Lower lobe of right lung (tissue), 2 donors: ENCODE results near the gene PIGH. TPM values are rescaled to one million over a fixed set of nuclear protein-coding genes. Genes with fewer than 3 reads are reported as not detected.

Experiments used
- ATAC-seq, 2 donors: fragments of 200-7000 bp; cut with Tn5 transposase; one replicate each; pipeline ENCODE4 v1.9.1; 2020 to 2022; ENCODE audit warnings: mild to moderate bottlenecking in 2 of 2, moderate library complexity in 2 of 2
- DNase-seq: peaks from one replicate; pipeline ENCODE4 v3.0.0-alpha.2; 2020
- H3K27ac ChIP-seq: fragments of 200-600 bp; one replicate; pipeline ENCODE4 v1.8.0; 2022
- H3K27me3 ChIP-seq: fragments of 200-600 bp; one replicate; pipeline ENCODE4 v1.8.0; 2022; ENCODE audit warnings: low read depth
- H3K36me3 ChIP-seq: fragments of 200-600 bp; one replicate; pipeline ENCODE4 v1.8.0; 2022; ENCODE audit warnings: mild to moderate bottlenecking
- H3K4me1 ChIP-seq: fragments of 200-600 bp; one replicate; pipeline ENCODE4 v1.8.0; 2022
- H3K4me3 ChIP-seq: fragments of 200-600 bp; one replicate; pipeline ENCODE4 v1.8.0; 2022; ENCODE audit warnings: mild to moderate bottlenecking
- H3K9me3 ChIP-seq: fragments of 200-600 bp; one replicate; pipeline ENCODE4 v1.8.0; 2022
- CTCF ChIP-seq: fragments of 200-600 bp; IDR thresholded peaks from one replicate; pipeline ENCODE4 v1.8.0; 2022; ENCODE audit warnings: antibody characterized with exemption, mild to moderate bottlenecking
- intact Hi-C: fragments of 100-400 bp; cut with DNase I; formaldehyde crosslinking; loops from one replicate; pipeline ENCODE4 v1.11.0; 2022
- total RNA-seq: library from RNA; stranded (reverse); fragmentation: NEBNext Ultra II Directional; extraction: Animal tissue kit (Norgen Biotek cat#: 25700); gene quantifications from one replicate; pipeline ENCODE4 v1.2.1, GENCODE V29; 2021
- donor health status: DM: no; HTN: yes; CAD: no; lungs with severe emphysema.

Gene PIGH
- total RNA-seq, 1 donor from 2014 or later: 17.2 TPM

DNA sequence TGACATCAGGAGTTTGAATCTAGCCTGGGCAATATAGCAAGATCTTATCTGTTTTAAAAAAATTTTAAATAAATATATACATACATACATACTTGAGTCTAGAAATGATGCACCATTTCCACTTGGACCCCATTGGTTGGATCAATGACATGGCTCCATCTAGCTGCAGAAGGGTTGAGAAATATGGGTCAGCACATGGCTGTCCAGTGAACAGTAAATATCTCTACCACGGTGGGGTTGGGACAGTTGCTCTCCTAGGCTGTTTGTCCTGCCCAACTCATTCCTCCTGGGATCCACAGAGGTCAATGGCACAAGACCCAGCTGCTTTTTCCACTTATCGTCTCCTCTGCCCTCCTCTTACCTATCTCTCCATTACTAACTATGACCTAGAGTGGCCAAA, 43.4 kb downstream of the PIGH start:
- no peaks in the 10 kb centered on the region for H3K9me3 ChIP-seq
- intact Hi-C loops: no loop called here
- no peak for DNase-seq
- no peak for ATAC-seq
- H3K36me3 ChIP-seq: no peaks in the 10 kb centered on the region
- no peak overlapping the region for H3K4me3 ChIP-seq
- no peak overlapping the region for H3K27ac ChIP-seq
- no peak for TF ChIP-seq CTCF
- H3K27me3 ChIP-seq: no peaks in the 10 kb centered on the region
- H3K4me1 ChIP-seq: no peaks in the 10 kb centered on the region

- ATAC-seq: peak; percentile 78 to 90
Observed at GRCh38 chr14:67555518-67556090, 44.5 kb downstream of the PIGH start.

GRCh38 chr14:67554341-67554740, 45.7 kb downstream of the PIGH start:
- Histone ChIP-seq H3K36me3 (no peaks in the 10 kb centered on the region), H3K4me1 (no peaks in the 10 kb centered on the region), H3K27me3 (peaks cover 2% of the 10 kb centered on the region), H3K9me3 (no peaks in the 10 kb centered on the region), H3K4me3 (no peak overlapping the region), H3K27ac (no peak overlapping the region)
- ATAC-seq (no peak), DNase-seq (no peak)
- no peak for TF ChIP-seq CTCF
- intact Hi-C loops: no loop called here

More at GRCh38 chr14:67555518-67556090, 44.5 kb downstream of the PIGH start:
- intact Hi-C loops: no loop called here
- Histone ChIP-seq H3K4me3 (no peak overlapping the region), H3K36me3 (no peaks in the 10 kb centered on the region), H3K27ac (no peak overlapping the region), H3K9me3 (no peaks in the 10 kb centered on the region), H3K4me1 (no peaks in the 10 kb centered on the region), H3K27me3 (peaks cover 2% of the 10 kb centered on the region)
- no peak for DNase-seq
- no peak for TF ChIP-seq CTCF

DNA sequence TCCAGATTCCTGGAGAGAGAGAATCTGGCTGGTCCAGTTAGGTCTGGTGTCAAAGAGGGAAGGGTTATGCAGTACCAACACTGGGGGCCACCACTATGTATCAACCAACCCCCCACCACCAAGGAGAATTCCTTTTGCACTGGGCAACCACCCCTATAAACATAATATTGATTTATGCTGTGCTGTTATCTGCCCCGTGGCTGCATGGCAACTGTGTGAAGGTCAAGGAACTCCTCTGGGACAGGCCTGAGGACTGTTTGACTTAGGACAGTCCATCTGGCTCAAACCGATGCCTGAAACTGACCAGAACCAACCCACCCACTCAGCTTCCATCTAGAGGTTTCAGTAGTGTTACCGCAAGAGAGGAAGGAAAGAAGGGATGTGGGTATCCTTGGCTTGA, 46.5 kb downstream of the PIGH start:
- Histone ChIP-seq H3K27me3 (peaks cover 2% of the 10 kb centered on the region), H3K4me3 (no peak overlapping the region), H3K36me3 (no peaks in the 10 kb centered on the region), H3K27ac (no peak overlapping the region), H3K4me1 (no peaks in the 10 kb centered on the region), H3K9me3 (no peaks in the 10 kb centered on the region)
- intact Hi-C loops: no loop called here
- no peak for TF ChIP-seq CTCF
- no peak for ATAC-seq
- DNase-seq: no peak

GRCh38 chr14:67551940-67552339, 48.1 kb downstream of the PIGH start:
- Histone ChIP-seq H3K4me3 (no peak overlapping the region), H3K27ac (no peak overlapping the region), H3K4me1 (no peaks in the 10 kb centered on the region), H3K36me3 (no peaks in the 10 kb centered on the region), H3K9me3 (no peaks in the 10 kb centered on the region), H3K27me3 (peaks cover 2% of the 10 kb centered on the region)
- ATAC-seq (no peak), DNase-seq (no peak)
- TF ChIP-seq CTCF: no peak
- intact Hi-C loops: no loop called here
